ENCODE data around the gene CREB5.
"Not testable (repeated sequence)": the region's sequence is repeated elsewhere in the genome, so short reads cannot be mapped to it uniquely, and the experiment has no call there.

The CREB5 gene, protein sequence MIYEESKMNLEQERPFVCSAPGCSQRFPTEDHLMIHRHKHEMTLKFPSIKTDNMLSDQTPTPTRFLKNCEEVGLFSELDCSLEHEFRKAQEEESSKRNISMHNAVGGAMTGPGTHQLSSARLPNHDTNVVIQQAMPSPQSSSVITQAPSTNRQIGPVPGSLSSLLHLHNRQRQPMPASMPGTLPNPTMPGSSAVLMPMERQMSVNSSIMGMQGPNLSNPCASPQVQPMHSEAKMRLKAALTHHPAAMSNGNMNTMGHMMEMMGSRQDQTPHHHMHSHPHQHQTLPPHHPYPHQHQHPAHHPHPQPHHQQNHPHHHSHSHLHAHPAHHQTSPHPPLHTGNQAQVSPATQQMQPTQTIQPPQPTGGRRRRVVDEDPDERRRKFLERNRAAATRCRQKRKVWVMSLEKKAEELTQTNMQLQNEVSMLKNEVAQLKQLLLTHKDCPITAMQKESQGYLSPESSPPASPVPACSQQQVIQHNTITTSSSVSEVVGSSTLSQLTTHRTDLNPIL
- long read RNA-seq, donor 1, partial matches to known transcripts: 0 of 1 reads
- long read RNA-seq, donor 1, other reads (novel, unspliced or antisense): 0 of 1 reads
- long read RNA-seq, donor 2, partial matches to known transcripts: 0 of 2 reads
- long read RNA-seq, donor 2, other reads (novel, unspliced or antisense): 0 of 2 reads
- long read RNA-seq, donor 3, partial matches to known transcripts: 0 of 1 reads
- long read RNA-seq, donor 3, other reads (novel, unspliced or antisense): 0 of 1 reads
- long read RNA-seq, donor 4, partial matches to known transcripts: 0 of 1 reads
- long read RNA-seq, donor 4, other reads (novel, unspliced or antisense): 0 of 1 reads
- long read RNA-seq, donor 5, partial matches to known transcripts: 0 of 1 reads
- long read RNA-seq, donor 5, other reads (novel, unspliced or antisense): 0 of 1 reads
- long read RNA-seq, donor 6: 0 reads
- long read RNA-seq, donor 7, partial matches to known transcripts: 0 of 2 reads
- long read RNA-seq, donor 7, other reads (novel, unspliced or antisense): 0 of 2 reads
- long read RNA-seq, donor 8, partial matches to known transcripts: 0 of 1 reads
- long read RNA-seq, donor 8, other reads (novel, unspliced or antisense): 0 of 1 reads

- DNase-seq: peak; percentile 45
These were observed at the start of gene CREB5 for GRCh38 chr7:28411876-28412662. TSS of gene CREB5 (plus strand) at chr7:28412518. CDS start at chr7:28412915, 397 bp downstream.

GRCh38 chr7:28362812-28363211, 49.5 kb upstream of the CREB5 start:
- no peak for DNase-seq

DNA sequence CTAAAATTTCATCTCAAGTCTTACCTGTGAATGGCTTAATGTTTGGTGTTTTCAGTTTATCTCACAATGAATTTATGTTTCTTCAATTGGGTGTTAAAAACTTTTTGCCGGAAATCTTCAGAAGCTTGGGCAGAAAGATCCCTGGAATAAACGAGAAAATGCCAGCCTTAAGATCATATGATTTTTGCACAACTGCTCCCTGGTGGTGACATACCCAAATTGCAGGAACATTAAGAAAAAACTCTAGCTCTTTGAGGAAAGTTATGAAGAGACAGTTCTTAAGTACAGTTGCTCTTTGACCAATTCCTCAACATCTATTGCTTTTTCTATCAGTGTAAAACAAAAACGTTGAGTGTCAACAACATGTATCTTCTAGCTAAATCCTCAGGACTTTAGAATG, 48.2 kb upstream of the CREB5 start:
- DNase-seq: no peak

- DNase-seq: no peak
These were observed 42.8 kb upstream of the CREB5 start for GRCh38 chr7:28369523-28369922.

DNA sequence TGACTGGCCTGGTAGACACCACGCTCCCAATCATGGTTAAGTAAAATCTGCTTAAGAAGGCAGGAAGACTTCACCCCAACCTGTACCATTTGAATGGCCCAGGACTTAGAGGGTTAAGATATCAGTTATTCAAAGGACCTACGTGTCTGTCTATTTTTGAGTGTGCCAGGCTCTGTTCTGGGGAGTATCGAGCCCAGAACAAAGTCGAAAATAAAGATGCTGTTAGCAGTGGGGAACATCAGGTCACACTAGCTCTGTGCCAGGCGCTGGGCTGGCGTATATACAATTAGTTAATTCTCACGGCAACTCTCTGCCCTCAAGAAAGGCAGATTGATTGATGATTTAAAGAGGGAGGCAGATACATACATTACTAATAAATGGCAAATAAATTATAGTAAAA, 40.5 kb upstream of the CREB5 start:
- DNase-seq: no peak

- no peak for DNase-seq
These were observed 38.3 kb upstream of the CREB5 start for GRCh38 chr7:28373990-28374389.

GRCh38 chr7:28375729-28376128, 36.6 kb upstream of the CREB5 start:
- no peak for DNase-seq

DNA sequence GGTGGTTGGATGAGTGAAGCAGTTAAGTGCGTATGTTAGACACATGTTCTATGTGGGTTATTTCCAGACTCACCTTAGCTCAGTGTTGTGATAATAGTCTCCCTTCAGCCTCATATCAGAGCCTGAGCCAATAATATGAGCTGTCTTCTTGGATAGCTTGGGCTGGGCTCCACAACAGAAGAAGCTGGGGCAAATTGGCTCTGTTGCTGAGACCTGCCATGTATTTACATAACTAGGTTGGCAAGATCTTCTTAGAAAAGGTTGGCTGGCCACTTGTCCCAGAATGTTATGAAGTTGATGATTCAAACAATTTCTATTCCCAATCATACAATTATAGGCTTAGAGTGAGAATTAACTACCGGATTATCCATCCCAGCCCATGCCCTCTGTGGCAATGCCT, 35.7 kb upstream of the CREB5 start:
- DNase-seq: no peak

DNA sequence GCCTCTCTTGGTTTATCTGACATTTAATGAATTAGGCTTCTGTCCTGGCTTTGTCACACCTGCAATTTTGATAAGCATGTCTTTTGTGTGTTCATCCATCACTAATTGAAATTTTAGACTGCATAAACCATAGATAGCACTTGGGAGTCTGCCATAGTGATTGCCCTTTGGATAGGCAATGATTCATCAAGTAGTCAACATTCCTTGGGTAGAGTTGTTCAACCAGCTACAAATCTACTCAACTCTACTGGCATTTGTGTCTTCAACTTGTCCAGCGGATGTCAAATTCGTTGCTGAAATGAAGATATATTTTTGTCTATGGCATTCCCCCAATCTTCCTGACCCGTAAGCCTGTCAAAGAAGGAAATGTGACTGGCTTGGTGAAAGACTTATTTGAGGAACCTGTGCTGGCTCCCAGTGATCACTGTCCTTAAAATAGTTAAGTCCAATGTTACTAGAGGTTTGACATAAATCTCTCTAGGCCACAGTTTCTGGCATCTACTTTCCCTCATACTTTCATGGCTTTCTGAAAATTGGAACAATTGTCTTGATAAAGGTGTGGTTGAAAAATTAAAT, 33.7 kb upstream of the CREB5 start:
- DNase-seq: no peak

GRCh38 chr7:28381466-28381865, 30.9 kb upstream of the CREB5 start:
- no peak for DNase-seq

DNA sequence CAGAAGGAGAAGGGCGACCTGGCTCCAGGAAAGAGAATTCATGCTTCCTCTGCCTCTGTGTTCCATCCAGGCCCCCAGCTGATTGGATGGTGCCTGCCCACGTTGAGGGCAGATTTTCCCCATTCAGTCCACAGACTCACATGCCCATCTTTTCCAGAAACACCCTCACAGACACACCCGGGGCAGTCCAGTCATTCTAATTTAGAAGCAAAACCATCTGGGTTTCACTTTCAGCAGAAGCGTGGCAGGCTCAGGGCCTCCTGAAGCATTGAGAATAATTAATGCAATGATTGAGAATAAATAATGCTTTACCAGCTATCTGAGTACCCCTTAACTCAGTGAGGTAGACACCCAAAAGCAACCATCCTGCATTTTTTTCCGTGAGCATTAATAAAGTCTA, 30.2 kb upstream of the CREB5 start:
- DNase-seq: no peak

GRCh38 chr7:28383975-28384374, 28.3 kb upstream of the CREB5 start:
- DNase-seq: no peak

DNA sequence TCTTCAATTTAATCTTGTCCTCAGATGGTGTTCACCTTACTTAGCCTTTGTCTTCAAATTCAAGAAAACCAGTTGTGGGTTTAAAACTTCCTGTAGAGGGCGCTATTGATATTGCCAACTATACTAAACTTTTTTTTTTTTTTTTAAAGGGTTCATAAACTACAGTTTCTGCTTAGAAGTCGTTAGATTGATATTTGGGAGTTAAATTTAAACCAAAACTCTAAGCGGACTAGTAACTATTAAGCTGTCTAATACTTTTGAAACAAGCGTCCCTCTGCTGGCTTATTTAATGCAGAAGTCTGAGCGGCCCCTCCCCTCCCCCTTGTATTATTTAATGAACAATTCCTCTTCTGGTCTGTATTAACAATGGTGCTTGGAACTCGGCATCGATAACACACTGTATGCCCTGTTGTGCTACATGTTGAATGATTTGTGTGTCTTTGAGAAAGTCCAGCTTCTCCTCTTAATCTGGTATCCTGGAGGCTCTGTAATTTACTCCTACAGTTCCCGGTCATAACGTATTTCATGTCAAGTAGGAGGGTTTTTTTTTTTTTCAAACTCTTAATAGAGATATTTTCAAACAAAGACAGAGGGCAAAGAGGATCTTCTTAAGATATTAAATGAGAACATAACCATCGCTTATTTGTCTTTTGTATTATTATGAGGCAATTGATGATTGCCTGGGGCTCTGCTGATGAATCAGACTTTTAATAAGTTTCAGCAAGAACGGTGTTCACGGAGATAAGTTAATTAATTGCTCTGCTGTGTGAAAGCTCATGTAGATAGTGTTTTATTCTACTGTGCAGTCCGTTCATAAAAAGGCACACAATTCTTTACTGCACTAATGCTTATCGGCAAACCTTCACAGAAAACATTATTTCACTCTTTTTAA, 22.6 kb upstream of the CREB5 start:
- peak; percentile 71 for DNase-seq

DNA sequence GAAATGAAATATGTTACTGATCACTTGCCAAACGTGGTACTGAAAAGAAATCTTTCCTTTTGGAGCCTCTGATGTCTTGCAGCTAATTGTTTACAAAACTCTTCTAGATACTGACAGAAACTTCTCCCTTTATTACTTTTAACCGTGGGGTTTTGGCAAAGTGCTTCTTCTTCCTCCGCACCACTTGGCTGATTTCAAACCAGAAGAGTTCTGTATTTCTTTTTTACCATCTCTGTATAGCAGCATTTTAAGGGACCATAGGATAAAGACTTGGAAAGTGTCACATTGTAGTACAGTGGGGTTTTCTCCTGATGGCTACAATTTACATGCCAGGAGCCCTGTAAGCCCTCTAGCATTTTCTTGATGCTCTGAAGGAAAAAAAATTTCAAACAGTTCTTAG, 21.9 kb upstream of the CREB5 start:
- peak; percentile 10 for DNase-seq

GRCh38 chr7:28392289-28392688, 20.0 kb upstream of the CREB5 start:
- DNase-seq: no peak

- DNase-seq: no peak
These were observed 16.9 kb upstream of the CREB5 start for GRCh38 chr7:28395404-28395803.

DNA sequence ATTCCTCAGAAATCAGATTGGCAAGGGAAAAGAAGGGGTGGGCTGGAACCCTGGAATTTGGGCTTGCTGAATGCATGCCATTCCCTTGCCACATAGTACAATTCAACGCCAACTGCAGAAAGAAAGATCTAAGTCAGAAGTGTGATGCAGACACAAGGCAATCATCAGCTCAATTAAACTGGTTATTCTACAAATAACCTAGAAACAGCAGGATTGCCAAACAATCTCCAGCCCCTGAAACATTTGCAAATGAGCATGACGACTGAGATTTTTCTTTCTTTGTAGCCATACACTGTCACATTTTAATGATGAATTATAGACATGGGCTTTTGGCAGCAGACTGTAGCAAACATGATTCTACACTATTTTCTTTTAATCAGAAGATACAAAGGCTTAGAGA, 16.5 kb upstream of the CREB5 start:
- no peak for DNase-seq

DNA sequence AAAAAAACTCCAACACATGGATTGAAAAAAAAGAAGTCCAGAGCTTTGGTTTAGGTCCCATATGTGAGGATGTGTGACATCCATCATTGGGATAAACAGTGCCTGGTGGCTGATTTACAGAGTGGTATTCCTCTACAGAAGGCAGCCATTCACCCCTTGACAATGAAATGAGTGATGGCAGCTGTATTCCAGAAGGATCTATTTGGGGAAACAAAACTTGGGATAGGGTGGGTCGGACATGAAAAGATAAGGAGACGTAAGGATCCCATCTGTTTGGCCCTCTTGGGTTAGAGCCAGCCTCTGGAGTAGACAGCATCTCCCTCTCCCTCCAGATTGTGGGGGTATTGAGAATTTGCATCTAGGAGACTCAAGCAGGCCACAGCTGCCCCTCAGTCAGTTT, 15.2 kb upstream of the CREB5 start:
- no peak for DNase-seq

GRCh38 chr7:28400838-28401360, 11.4 kb upstream of the CREB5 start:
- DNase-seq: no peak

GRCh38 chr7:28401567-28401966, 10.8 kb upstream of the CREB5 start:
- DNase-seq: not testable (repeated sequence)
